Neural cell (in vitro differentiated cells): ENCODE measurements around the gene TENM3.

Experiments used
- CTCF ChIP-seq: fragments of 450-650 bp; IDR thresholded peaks from 2 replicates; pipeline ENCODE4 v1.5.1; 2014; ENCODE audit warnings: antibody characterized with exemption, mild to moderate bottlenecking, moderate library complexity; ENCODE audit not compliant: poor library complexity, severe bottlenecking
- MXI1 ChIP-seq: fragments of 450-650 bp; conservative IDR thresholded peaks from 2 replicates; pipeline ENCODE4 v1.6.1; 2014; ENCODE audit warnings: antibody characterized with exemption, mild to moderate bottlenecking; ENCODE audit not compliant: poor library complexity, severe bottlenecking
- POLR2AphosphoS5 ChIP-seq: IDR thresholded peaks from 2 replicates; pipeline ENCODE4 v1.6.1; 2012
- RAD21 ChIP-seq: fragments of 450-650 bp; conservative IDR thresholded peaks from 2 replicates; pipeline ENCODE4 v1.6.1; 2014; ENCODE audit warnings: antibody characterized with exemption, mild to moderate bottlenecking, moderate library complexity

DNA sequence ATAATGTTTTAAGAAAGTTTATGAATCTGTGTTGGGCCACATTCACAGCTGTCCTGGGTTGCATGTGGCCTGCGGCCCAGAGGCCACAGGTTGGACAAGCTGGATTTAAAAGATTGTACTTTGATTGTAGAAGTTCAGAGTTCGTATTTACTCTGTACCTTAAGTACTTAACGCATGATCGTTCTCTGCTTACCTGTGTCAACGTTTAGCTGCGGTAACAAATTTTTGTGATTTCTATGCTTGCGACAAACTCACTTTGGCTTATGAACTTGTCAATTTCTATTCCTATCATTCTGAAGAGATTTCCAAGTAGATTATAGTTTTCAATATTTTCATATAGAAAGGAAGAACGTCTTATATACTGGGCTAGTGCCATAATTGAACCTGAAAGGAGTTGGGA lies 285.6 kb downstream of the TENM3 start:
- TF ChIP-seq MXI1 (no peak), RAD21 (no peak), CTCF (no peak), POLR2AphosphoS5 (no peak)
